ENCODE results near the gene ELL2. TPM values are rescaled to one million over a fixed set of nuclear protein-coding genes. Genes with fewer than 3 reads are reported as not detected.

Gene ELL2
- total RNA-seq, 2 donors from 2014 or later: 69.8 to 135 TPM

GRCh38 chr5:95899006-95899405 is 62.6 kb downstream of the ELL2 start:
- intact Hi-C loops (cut with DNase I): loop anchor here in 1 of 2 donors (2.0 kb wide), 1 partner anchor 32 kb away; no protein-coding TSS in a partner anchor
- DNase-seq (ENCODE audit: low spot score): no peak

DNA sequence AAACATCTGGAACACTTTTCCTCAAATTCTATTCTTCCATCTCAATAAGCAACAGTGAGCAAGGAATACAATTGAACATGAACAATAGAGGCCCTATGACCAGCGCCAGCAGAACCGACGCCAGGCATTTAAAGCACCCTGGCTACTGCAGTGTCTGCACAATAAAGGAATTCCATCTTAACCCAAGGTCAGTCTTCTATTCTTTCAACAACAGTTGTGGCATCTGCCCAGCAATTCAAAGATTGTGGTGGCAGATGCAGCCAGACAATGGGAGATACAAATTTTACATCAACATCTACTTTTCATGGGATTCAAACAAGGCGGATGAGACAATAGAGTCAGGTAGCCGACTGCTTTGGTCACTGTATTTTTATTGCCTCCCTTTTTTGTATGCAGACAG is 65.9 kb downstream of the ELL2 start:
- DNase-seq (ENCODE audit: low spot score): no peak
- intact Hi-C loops (cut with DNase I): no loop called here

- intact Hi-C loops (cut with DNase I): no loop called here
- no peak for DNase-seq (ENCODE audit: low spot score)
Measured at GRCh38 chr5:95895251-95895650, 66.4 kb downstream of the ELL2 start.

- DNase-seq (ENCODE audit: low spot score): no peak
- intact Hi-C loops (cut with DNase I): no loop called here
Measured at GRCh38 chr5:95892784-95893354, 68.8 kb downstream of the ELL2 start.

DNA sequence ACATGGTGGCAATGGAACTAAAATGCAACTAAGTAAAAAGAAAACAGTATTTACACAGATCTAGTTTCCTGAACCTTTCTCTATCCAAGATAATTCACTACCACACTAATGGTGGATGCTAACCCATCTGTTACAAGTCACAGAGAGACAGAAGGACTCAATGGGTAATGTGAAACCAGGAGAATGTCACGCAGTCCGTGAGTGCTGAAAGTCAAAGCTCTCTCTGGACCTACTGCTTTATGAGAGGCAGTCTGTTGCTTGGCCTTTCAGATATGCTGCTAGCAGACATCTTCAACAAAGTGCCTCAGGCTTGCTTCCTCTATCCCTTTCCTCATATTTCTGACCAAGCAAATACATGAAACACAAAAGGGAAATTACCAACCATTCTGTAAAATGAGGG is 70.2 kb downstream of the ELL2 start:
- intact Hi-C loops (cut with DNase I): no loop called here

DNA sequence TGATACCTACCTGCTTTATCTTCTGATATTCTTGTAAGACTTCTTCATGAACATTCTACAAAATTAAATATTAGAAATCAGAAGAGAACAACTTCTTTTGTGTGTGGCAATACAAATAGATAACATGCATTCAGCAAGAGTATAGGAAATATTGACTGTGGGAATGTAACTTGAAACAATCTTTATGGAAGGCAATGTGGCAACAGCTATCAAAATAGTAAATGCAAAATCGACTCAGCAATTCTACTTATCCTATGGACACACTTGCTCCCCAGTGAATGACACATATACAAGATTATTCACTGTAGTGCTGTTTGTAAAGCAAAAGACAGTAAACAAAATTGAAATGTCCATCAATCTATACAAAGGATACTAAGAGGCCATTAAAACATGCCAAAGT is 72.6 kb downstream of the ELL2 start:
- no peak for DNase-seq (ENCODE audit: low spot score)
- intact Hi-C loops (cut with DNase I): no loop called here

More for the DNA sequence above, 70.2 kb downstream of the ELL2 start:
- no peak for DNase-seq (ENCODE audit: low spot score)

DNA sequence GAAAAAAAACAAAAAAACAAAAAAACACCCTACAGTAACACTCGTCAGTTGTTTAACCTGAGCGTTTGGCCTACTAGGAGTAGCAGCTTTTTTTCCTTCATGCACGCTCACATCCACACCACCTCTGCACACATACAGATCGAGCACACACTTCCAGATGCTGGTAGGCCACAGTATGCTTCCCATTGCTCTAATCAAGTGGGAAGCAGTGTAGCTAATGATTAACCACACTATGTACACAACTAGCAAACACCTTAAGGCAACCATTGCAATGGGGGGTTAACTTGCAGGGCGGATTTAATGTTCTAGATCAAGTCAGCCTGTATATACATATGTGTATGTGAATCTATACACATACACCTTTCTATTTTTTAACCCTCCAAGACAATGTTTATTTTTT is 73.7 kb downstream of the ELL2 start:
- intact Hi-C loops (cut with DNase I): no loop called here

DNA sequence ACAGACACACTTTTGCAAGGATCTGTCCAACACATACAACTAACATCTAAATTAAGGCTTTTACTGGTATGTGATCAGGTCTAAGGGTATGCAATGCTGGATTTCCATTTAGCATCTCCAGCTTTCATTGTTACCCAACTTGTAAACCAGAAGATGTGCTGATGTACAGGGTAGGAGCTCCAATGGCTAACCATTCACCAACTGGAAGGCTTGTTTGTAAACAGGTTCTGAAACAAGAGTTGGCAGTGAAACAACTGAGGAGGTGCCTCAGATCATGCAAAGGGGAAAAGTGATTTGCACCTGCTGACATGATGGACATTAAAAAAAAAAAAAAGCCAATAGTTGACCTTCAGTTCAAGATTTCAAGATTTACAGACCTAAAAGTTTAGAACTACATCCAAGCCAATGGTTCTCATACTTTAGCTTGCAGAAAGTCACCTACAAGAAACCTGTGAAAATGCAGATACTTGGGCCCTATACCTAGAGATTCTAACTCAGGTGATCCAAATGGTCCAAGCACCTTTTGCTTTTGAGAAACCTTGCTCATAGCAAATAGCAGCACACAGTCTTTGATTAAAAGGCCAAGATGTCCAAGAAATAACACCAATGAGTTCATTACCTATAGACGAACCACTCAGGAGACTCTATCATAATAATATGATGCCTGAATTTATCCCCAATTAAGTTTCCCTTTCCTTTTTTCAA is 75.2 kb downstream of the ELL2 start:
- intact Hi-C loops (cut with DNase I): no loop called here
- DNase-seq (ENCODE audit: low spot score): no peak

More for the DNA sequence above, 73.7 kb downstream of the ELL2 start:
- DNase-seq (ENCODE audit: low spot score): no peak

DNA sequence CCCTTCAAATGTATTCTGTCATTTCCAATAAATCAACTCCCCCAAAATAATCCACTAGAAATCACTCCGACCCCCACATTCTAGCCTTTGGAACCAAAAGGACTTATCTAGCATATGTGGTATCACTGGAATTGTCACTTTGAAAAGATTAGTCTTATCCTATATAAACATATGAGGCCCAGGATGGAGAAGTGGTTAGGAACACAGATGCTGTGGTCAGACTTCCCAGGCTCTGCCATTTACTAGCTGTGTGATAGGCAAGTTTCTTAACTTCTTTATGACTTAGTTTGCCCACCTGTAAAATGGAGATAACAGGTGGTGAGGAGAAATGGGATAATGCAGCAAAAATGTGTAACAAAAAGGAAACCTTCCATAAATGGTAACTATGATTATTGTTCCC is 77.1 kb downstream of the ELL2 start:
- no peak for DNase-seq (ENCODE audit: low spot score)
- intact Hi-C loops (cut with DNase I): no loop called here

DNA sequence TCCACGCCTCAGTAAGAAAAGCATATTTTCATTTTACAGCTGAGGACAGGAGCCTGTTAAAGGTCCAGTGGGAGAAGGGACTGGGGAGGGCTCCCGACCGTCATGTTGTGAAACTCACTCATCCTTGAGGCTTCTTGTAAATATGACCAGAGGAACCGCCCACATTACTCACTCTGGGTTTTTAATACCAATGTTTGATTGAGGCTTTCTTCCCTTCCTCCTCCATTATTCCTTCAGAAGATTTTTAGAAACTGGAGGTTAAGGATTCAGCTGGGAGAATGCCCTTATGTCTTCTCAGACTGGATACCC is 77.7 kb downstream of the ELL2 start:
- intact Hi-C loops (cut with DNase I): no loop called here
- no peak for DNase-seq (ENCODE audit: low spot score)

DNA sequence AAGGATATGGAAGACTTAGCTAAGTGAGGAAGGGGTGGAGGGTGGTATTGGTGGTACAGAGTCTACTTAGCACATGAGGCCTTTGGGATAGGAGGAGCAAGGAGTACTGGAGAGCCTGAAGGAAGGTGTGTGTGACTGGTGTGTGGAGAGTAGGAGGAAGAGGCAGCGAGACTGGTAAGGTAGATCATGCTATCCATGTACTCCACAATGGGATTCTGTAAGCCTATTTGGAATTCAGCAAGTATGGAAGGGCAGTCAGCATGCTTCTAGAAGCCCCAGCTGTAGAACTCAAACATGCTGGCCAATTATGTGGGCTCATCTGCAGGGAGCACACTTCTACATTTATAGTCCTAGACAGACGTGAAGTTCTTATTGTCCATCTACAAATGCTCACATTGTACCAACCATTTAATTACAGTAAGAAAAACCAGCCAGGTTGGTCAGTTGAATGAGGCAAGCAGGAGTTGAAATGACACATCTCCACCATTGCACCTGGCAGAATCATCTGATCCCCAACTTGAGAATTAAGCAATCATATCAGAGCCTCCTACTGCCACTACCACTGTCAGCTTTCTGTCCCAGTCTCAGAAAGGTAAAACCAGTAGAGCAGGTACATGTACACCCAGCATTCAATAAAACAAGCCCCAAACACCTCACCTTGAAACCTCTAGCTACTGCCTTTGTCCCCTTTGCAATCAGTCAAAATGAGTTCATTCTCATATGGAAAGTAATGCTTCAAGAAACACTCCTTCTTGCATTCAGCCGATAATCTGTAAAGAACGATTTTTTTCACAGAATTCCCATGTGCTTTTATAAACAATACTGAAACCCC is 78.2 kb downstream of the ELL2 start:
- intact Hi-C loops (cut with DNase I): no loop called here
- DNase-seq (ENCODE audit: low spot score): no peak

DNA sequence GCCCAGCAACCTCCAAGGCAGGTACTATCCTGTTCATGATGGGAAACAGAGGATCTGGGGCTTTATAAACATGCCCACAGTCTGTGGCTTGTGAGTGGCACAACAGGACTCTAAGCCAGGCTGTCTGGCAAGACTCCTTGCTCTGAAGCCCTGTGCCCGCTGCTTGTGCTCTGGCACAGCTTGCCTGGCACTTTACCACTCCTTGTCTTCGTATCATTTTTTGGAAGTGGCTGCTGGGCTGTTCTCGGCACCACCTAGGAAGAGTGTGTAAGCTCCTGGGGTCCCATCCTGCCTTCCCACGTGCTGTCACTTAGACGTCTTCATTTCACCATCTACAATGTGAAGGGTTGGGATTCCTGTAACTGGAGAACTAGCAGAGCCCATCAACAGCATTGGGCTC is 79.8 kb downstream of the ELL2 start:
- intact Hi-C loops (cut with DNase I): no loop called here

DNA sequence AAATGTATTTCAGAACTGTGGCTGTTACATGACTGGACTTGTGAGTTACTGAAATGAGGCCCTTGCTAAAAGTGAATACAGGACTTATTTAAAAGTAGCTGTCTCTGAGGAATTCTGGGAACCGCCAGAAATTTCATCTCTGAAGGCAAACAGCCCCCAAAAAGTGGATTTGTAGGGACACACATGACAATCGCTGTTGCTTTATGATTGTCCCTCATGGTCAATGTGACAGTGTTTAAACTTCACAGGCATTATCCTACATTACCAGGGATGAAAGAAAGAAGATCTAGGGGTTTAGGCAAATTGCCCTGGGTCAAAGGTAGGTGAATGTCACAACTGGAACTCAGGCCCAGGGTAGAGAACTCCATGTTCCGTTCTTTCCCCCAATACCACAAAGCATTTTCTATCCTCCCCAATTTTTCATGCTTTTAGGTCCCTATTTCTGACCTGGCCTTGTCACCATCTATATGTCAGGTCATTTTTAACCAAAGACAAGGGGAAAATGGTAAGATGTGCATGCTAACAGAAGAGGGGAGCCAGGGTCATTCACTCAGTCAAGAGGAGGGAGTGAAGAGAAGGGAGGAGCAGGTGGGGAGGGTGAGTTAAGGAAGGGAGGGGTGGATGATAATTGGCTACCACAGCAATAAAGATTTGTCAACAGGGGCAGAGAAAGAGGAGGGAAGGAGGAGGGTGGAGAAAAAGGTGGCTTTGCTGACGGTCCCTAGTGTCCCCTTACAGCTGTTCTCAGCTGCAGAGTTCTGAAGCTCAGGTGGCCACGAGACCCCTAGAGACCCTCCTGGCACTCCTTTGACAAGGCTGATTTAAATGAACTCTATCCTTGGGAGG is 81.3 kb downstream of the ELL2 start:
- no peak for DNase-seq (ENCODE audit: low spot score)
- intact Hi-C loops (cut with DNase I): no loop called here

More for the DNA sequence above, 79.8 kb downstream of the ELL2 start:
- DNase-seq (ENCODE audit: low spot score): no peak

DNA sequence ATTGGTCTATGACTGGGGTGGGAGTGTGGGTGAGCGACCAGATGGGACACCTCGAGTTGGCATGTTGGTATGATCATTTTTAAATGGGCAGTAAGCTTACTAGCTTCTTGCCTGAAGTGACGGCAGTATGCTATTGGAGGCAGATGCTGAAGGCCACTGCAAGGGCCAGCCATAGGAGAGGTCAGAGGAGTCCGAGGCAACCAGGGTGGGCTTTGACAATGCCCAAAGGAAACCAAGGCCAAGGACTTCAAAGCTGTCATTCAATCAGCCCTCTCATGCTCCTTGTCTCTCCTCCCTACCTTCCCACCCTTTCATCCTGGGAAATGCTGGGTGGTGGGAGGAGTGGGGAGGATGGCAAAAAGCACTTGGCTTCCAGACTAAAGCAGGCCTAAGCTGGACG is 82.0 kb downstream of the ELL2 start:
- intact Hi-C loops (cut with DNase I): no loop called here
- no peak for DNase-seq (ENCODE audit: low spot score)

DNA sequence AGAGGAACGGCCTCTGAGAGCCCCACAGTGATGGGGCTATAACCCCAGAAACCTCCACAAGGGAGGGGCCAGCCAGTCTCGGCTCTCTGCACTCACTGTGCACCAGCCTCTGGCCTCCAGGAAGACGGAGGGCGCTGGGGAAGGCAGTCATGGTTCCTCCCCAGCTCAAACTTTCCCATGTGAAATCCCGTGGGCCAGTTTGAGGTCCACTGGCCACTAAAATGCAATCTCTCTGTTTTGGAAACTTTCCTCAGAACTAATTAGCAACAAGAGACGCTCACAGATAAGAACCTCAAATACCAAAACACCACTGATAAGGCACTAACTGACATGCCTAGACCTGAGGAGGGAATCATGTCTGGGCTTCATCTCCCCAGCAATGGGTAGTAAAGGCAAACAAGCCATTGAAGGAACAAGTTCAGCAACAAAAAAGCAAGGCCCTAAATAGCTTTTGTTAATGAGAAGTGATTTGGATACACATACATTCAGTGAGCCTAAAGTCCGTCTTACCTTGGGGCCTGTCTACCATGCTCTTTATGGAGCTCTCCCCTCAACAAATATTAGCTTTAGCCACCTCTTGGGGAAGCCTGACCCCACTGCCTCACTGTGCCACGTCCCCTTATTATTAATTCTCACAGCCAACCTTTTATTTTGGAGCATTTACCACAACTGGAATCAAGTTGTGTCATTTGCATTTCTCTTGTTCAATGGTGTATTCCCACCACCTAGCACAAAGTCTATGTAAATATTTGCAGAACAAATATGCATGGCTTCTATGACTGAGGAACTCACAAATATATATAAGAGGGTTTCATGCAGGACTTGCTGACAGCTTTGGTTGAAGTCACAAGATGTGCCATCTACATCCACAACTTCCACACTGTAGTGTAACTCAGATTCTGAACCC is 83.0 kb downstream of the ELL2 start:
- DNase-seq (ENCODE audit: low spot score): no peak
- intact Hi-C loops (cut with DNase I): no loop called here

- intact Hi-C loops (cut with DNase I): no loop called here
- DNase-seq (ENCODE audit: low spot score): no peak
Measured at GRCh38 chr5:95876782-95877181, 84.9 kb downstream of the ELL2 start.

GRCh38 chr5:95874246-95874645 is 87.4 kb downstream of the ELL2 start:
- DNase-seq (ENCODE audit: low spot score): no peak
- intact Hi-C loops (cut with DNase I): no loop called here

DNA sequence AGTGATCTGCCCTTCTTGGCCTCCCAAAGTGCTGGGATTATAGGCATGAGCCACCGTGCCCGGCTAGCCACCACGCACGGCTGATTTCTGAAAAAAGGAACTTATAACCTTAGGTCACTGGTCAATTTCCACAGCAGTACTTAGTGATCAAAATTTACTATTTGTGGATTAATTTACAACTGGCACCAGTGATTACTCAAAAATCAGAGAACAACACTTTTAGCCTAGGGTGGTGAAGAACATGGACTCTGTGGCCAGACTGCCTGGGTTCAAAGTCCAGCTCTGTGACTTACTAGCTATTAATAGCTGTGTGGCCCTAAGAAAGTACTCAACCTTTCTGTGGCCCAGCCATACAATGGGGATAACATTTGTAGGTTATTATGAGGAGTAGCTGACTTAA is 88.3 kb downstream of the ELL2 start:
- intact Hi-C loops (cut with DNase I): no loop called here
- no peak for DNase-seq (ENCODE audit: low spot score)

All from posterior vena cava (tissue), 2 donors.